Gastrocnemius medialis (tissue), 4 donors: ENCODE measurements around the gene ASF1B.

ENCODE experiments used
- CTCF ChIP-seq, 5 experiments: fragments of 450-650 bp in 3 of 5; fragments of 200-600 bp in 2 of 5; sonication (generic) in 2 of 5; IDR thresholded peaks in 4 of 5; conservative IDR thresholded peaks in 1 of 5; 1 replicate in 4 of 5; 2 replicates in 1 of 5; pipeline ENCODE4 v1.5.1; 2016 to 2019; ENCODE audit warnings: antibody characterized with exemption in 5 of 5, mild to moderate bottlenecking in 3 of 5, moderate library complexity in 3 of 5
- POLR2A ChIP-seq, 2 donors: fragments of 450-650 bp; IDR thresholded peaks; one replicate each; pipeline ENCODE4 v1.6.1; 2017; ENCODE audit warnings: antibody characterized with exemption in 2 of 2, mild to moderate bottlenecking in 2 of 2, moderate library complexity in 2 of 2

- TF ChIP-seq CTCF (IDR thresholded peaks at IDR 0.05 in 4 of 5, conservative IDR thresholded peaks at IDR 0.05 in 1 of 5) = no peak
- no peak for TF ChIP-seq POLR2A (IDR thresholded peaks at IDR 0.05)
Measured at GRCh38 chr19:14159059-14159458, 22.7 kb upstream of the ASF1B start.
